GM13977 (cell line): Measurements from ENCODE around the gene OPCML.

Experiments used
- DNase-seq: peaks from one replicate; pipeline ENCODE4 v3.0.0; 2012; ENCODE audit warnings: low spot score
- in situ Hi-C: fragments of 300-500 bp; cut with MboI; formaldehyde crosslinking; loops from one replicate; pipeline ENCODE4 v1.12.0; 2022; ENCODE audit warnings: low sequenced_read_pairs, low pct_unique_long_range_greater_than_20kb, mixed read lengths, inconsistent platforms; ENCODE audit not compliant: unreplicated experiment
- TF ChIP-seq, protein P1 (sequence below): IDR thresholded peaks from 2 replicates; pipeline ENCODE4 v1.5.1; 2012; ENCODE audit warnings: mild to moderate bottlenecking, control low read depth; ENCODE audit not compliant: insufficient read depth; ENCODE audit errors: extremely low read depth, missing control alignments

OPCML gene

DNA sequence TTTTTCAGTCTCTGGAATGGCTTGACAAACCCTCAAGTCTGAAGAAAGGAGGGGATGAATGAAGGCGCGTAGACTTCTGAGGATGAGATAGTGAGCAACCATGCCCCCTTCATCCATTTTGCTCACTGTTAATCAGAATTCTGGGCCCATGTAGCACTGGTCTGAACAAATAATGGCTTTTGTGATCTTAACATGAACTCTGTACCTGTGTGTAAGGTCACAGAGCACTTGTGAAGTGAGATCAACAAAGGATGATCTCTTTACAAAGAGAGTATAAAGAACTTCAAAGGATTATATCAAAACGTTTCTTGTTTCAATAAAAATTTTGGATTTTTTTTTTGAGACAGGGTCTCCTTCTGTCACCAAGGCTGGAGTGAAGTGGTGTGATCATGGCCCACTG, 976.7 kb downstream of the OPCML start:
- TF ChIP-seq, protein P1, sequence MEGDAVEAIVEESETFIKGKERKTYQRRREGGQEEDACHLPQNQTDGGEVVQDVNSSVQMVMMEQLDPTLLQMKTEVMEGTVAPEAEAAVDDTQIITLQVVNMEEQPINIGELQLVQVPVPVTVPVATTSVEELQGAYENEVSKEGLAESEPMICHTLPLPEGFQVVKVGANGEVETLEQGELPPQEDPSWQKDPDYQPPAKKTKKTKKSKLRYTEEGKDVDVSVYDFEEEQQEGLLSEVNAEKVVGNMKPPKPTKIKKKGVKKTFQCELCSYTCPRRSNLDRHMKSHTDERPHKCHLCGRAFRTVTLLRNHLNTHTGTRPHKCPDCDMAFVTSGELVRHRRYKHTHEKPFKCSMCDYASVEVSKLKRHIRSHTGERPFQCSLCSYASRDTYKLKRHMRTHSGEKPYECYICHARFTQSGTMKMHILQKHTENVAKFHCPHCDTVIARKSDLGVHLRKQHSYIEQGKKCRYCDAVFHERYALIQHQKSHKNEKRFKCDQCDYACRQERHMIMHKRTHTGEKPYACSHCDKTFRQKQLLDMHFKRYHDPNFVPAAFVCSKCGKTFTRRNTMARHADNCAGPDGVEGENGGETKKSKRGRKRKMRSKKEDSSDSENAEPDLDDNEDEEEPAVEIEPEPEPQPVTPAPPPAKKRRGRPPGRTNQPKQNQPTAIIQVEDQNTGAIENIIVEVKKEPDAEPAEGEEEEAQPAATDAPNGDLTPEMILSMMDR, result no peak
- in situ Hi-C loops, result no loop called here

DNA sequence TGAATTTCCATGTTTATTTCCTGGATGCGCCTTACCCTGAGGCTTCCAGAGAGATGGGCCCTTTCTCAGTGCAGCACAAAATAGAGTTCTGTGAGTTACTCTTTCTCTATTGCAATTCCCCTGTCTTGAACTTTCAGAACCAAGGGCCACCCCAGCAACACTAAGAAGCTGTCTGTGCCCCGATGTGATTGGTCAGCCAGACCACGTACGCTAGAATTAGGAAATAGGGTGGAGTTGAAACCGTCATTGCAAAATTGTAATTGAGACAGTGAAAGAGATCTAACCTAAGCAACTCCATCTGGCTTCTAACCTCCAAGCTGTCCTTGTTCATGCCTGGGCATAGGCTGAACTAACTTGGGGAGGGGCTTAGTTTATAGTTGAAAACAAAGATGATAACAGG, 981.3 kb downstream of the OPCML start:
- in situ Hi-C loops, result no loop called here
- TF ChIP-seq, protein P1, result no peak
- DNase-seq, result no peak

More for the DNA sequence above, 976.7 kb downstream of the OPCML start:
- DNase-seq, result no peak

DNA sequence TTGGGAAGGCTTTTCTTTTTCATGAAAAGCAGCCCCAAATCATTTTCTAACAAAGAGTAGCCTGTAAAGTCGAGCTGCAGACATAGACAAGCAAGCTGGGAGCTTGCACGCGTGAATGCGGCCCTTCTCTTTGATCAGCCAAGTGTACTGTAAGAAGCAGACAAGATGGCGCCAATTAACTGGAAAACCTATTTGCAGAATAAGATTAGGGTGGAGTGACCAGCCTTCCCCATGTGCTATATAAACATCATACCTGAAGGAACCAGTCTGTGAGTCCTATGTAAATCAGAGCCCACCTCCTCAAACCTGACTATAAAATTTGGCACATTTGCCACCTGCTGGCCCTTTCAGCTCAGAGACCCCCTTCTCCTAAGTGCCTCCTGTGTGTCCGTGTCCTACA, 982.7 kb downstream of the OPCML start:
- in situ Hi-C loops, result no loop called here
- TF ChIP-seq, protein P1, result no peak
- DNase-seq, result no peak

DNA sequence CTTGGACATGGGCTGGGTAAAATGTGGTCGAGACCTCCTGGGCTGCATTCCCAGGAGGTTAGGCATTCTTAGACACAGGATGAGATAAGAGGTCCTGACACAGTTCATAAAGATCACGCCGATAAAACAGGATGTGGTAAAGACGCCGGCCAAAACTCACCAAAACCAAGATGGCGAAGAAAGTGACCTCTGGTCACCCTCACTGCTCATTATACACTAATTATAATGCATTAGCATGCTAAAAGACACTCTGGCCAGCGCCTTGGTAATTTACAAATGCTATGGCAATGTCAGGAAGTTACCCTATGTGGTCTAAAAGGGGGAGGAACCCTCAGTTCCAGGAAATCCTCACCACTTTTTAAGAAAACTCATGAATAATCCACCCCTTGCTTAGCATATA, 983.3 kb downstream of the OPCML start:
- in situ Hi-C loops, result no loop called here
- no peak for DNase-seq
- TF ChIP-seq, protein P1, result no peak

DNA sequence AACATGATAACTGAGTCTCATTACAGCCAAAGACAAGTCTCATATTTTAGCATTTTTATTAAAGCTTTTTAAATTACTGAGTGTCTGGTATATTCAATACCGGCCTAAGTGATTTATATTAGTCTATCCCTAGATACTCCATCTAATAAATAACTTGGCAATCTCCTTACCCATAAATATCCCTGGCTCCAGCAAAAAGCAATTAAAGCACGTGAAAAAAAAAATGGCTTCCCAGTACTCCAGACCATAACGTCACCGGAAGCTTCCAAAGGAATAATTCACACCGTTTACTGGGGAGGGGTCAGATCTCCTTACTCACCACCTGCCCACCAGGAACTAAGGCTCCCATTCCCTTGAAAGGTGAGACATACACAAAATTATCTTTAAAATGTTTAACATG, 988.3 kb downstream of the OPCML start:
- TF ChIP-seq, protein P1, result no peak
- no peak for DNase-seq
- in situ Hi-C loops, result no loop called here

DNA sequence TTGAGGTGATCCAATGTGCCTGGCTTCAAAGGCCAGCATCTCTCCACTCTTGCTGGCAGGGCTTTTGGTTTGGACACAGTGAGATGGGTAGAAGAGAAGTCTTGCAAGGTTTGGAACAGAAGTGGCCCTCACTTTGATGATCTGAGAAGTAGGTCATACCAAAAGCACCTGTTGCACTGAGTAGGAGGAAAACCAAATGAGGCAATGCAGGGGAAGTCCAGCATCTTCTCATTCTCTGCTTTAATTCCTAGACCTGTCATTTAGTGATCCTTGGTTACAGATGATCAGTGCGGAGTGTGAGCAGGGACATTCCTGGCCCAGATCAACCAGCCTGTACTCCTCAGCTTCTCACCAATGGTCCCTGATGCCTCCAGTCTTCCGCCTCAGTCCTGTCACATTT, 990.5 kb downstream of the OPCML start:
- in situ Hi-C loops, result no loop called here
- TF ChIP-seq, protein P1, result no peak
- no peak for DNase-seq

DNA sequence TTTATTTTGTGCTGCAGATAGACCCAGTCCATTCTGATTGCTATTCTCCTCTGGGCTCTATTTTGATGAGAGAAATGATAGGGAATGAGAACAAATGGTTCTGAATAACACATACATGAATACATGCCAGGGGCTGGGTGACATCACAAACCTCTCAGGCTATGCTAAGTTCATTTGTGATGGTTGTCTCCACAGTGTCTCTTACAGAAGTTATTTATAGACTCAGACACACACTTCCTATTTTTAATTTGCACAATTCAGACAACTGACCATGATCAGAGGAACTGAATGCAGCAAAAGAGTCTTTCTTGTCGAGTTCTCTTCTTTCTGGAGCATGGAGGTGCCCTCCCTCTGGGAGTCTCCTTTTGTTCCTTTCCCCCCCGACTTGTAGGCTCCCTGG, 991.7 kb downstream of the OPCML start:
- in situ Hi-C loops, result no loop called here
- TF ChIP-seq, protein P1, result no peak
- DNase-seq, result no peak
